DND-41 (cell line): ENCODE results near the gene USF2.

Experiments
- CTCF ChIP-seq: IDR thresholded peaks from 2 replicates; pipeline ENCODE4 v1.5.1; 2012; ENCODE audit warnings: borderline replicate concordance, low read length, moderate library complexity, mild to moderate bottlenecking; ENCODE audit not compliant: poor library complexity, severe bottlenecking; ENCODE audit errors: extremely low read depth
- EZH2 ChIP-seq: IDR thresholded peaks from 3 replicates; pipeline ENCODE4 v1.6.1; 2012; ENCODE audit warnings: borderline replicate concordance, low read depth, mild to moderate bottlenecking, moderate library complexity, low read length, inconsistent platforms; ENCODE audit not compliant: severe bottlenecking

GRCh38 chr19:35288331-35288730 lies 19.6 kb downstream of the USF2 start:
- TF ChIP-seq CTCF (no peak), EZH2 (no peak)
